ENCODE results near the gene RHPN2. TPM values are rescaled to one million over a fixed set of nuclear protein-coding genes. Genes with fewer than 3 reads are reported as not detected.

RHPN2 gene
- total and polyA plus RNA-seq, 2 donors (not counting 3 experiments of a cell fraction or from before 2014, with no cell fraction given) = 2.3 to 2.7 TPM

- POLR2A ChIA-PET = interaction anchor here (0.7 to 1.4 kb wide), 2 partner anchors 47 to 108 kb away, joined by 4 read pairs; no protein-coding TSS in a partner anchor
- FAIRE-seq = peak; percentile 92
Observed at GRCh38 chr19:33080761-33081681, 16.3 kb upstream of the RHPN2 start, which contains the start of gene GPATCH1. TSS of gene GPATCH1 (plus strand) at chr19:33081181. CDS start at chr19:33081194, 13 bp downstream.

GRCh38 chr19:33075519-33075918 lies 10.8 kb upstream of the RHPN2 start:
- ChIA-PET POLR2A (no interaction called here), CTCF (interaction anchor here (1.9 kb wide), 1 partner anchor 99 kb away, joined by 6 read pairs; no protein-coding TSS in a partner anchor)

More at GRCh38 chr19:33080761-33081681, 16.3 kb upstream of the RHPN2 start, which contains the start of gene GPATCH1:
- TF ChIP-seq JUN (IDR thresholded peaks at IDR 0.05; ENCODE audit: borderline replicate concordance, insufficient read depth, insufficient read length, low read depth) (no peak), MAX (IDR thresholded peaks at IDR 0.05; ENCODE audit: insufficient read depth, insufficient read length) (no peak), GATA2 (IDR thresholded peaks at IDR 0.05; ENCODE audit: insufficient read depth, insufficient read length, low read depth, low read length) (no peak), POLR2A (IDR thresholded peaks at IDR 0.05; ENCODE audit: low read depth, low read length) (peak; percentile 68), POLR2AphosphoS5 (IDR thresholded peaks at IDR 0.05; ENCODE audit: insufficient read depth, low read depth, low read length) (peak; percentile 81), EZH2 (IDR thresholded peaks at IDR 0.05; ENCODE audit: borderline replicate concordance, low read depth, low read length, severe bottlenecking) (no peak)
- Histone ChIP-seq H3K27ac (ENCODE audit: insufficient read depth, low read depth, low read length) (peak within 1 kb of the TSS; percentile 14), H3K9me1 (replicated peaks; ENCODE audit: control insufficient read depth, extremely low read depth, insufficient read depth, low read length) (no peaks in the 10 kb centered on the region), H3K4me1 (ENCODE audit: control insufficient read depth, extremely low read depth, insufficient read depth, low read length) (peaks cover 9% of the 10 kb centered on the region), H3K9ac (replicated peaks; ENCODE audit: extremely low read depth, insufficient read depth, low read length) (peak within 1 kb of the TSS; percentile 81), H3K9me3 (replicated peaks; ENCODE audit: control insufficient read depth, insufficient read depth, low read length) (no peaks in the 10 kb centered on the region), H3K27me3 (ENCODE audit: control insufficient read depth in 2 of 2, insufficient read depth in 2 of 2, low read length in 2 of 2) (no peaks in the 10 kb centered on the region), H3K36me3 (ENCODE audit: control insufficient read depth in 2 of 2, extremely low read depth in 1 of 2, insufficient read depth in 2 of 2, low read length in 2 of 2) (no peaks in the 10 kb centered on the region), H3K79me2 (ENCODE audit: control insufficient read depth, insufficient read depth, low read length) (peaks cover 13% of the 10 kb centered on the region), H4K20me1 (replicated peaks; ENCODE audit: control insufficient read depth, extremely low read depth, insufficient read depth, low read length) (no peaks in the 10 kb centered on the region), H3K4me2 (ENCODE audit: insufficient read depth, low read length) (peak within 1 kb of the TSS; percentile 91), H3K4me3 (replicated peaks in 1 of 3; ENCODE audit: insufficient read depth in 1 of 3, low read depth in 1 of 3, low read length in 3 of 3) (peak within 1 kb of the TSS; percentile 79 to 89 (median 88)), H2AFZ (ENCODE audit: low read depth, low read length) (peak within 1 kb of the TSS; percentile 87)
- dilution Hi-C loops (cut with MboI; ENCODE audit: extremely low pct_ligation_motif_present, low sequenced_read_pairs) = no loop called here
- DNase-seq (ENCODE audit: low read depth, low spot score) = peak; percentile 87
- CTCF ChIA-PET = interaction anchor here (0.9 to 1.1 kb wide), 2 partner anchors 96 to 105 kb away, joined by 3 to 7 read pairs; no protein-coding TSS in a partner anchor
- intact Hi-C loops (cut with micrococcal nuclease) = loop anchor here (1.0 to 10.0 kb wide), 3 partner anchors 16 to 106 kb away; partner anchors contain the start of genes CEP89, FAAP24 and RHPN2
- BruUV-seq (replicated peaks) = TSS peak; percentile 26

More at GRCh38 chr19:33075519-33075918, 10.8 kb upstream of the RHPN2 start:
- no peaks in the 10 kb centered on the region for H3K9me1 ChIP-seq (replicated peaks; ENCODE audit: control insufficient read depth, extremely low read depth, insufficient read depth, low read length)
- H4K20me1 ChIP-seq (replicated peaks; ENCODE audit: control insufficient read depth, extremely low read depth, insufficient read depth, low read length) = no peaks in the 10 kb centered on the region
- TF ChIP-seq POLR2A (IDR thresholded peaks at IDR 0.05; ENCODE audit: low read depth, low read length) = no peak
- no peak for TF ChIP-seq FOS (IDR thresholded peaks at IDR 0.05; ENCODE audit: borderline replicate concordance, insufficient read depth, low read length)
- no peak for TF ChIP-seq EZH2 (IDR thresholded peaks at IDR 0.05; ENCODE audit: borderline replicate concordance, low read depth, low read length, severe bottlenecking)
- no peak for TF ChIP-seq MYC (IDR thresholded peaks at IDR 0.05; ENCODE audit: low read depth, low read length)
- TF ChIP-seq POLR2AphosphoS5 (IDR thresholded peaks at IDR 0.05; ENCODE audit: insufficient read depth, low read depth, low read length) = no peak
- TF ChIP-seq GATA2 (IDR thresholded peaks at IDR 0.05; ENCODE audit: insufficient read depth, insufficient read length, low read depth, low read length) = no peak
- no peak for TF ChIP-seq MAX (IDR thresholded peaks at IDR 0.05; ENCODE audit: insufficient read depth, insufficient read length)
- TF ChIP-seq JUN (IDR thresholded peaks at IDR 0.05; ENCODE audit: borderline replicate concordance, insufficient read depth, insufficient read length, low read depth) = no peak
- TF ChIP-seq CTCF (IDR thresholded peaks at IDR 0.05; ENCODE audit: extremely low read depth in 1 of 2, insufficient read depth in 1 of 2, low read depth in 1 of 2, low read length in 2 of 2) = no peak
- no peaks in the 10 kb centered on the region for H3K4me1 ChIP-seq (ENCODE audit: control insufficient read depth, extremely low read depth, insufficient read depth, low read length)
- no peaks in the 10 kb centered on the region for H3K79me2 ChIP-seq (ENCODE audit: control insufficient read depth, insufficient read depth, low read length)
- no peaks in the 10 kb centered on the region for H3K9me3 ChIP-seq (replicated peaks; ENCODE audit: control insufficient read depth, insufficient read depth, low read length)
- H3K27me3 ChIP-seq (ENCODE audit: control insufficient read depth in 2 of 2, insufficient read depth in 2 of 2, low read length in 2 of 2) = no peaks in the 10 kb centered on the region
- no peak overlapping the region for H3K4me3 ChIP-seq (replicated peaks in 1 of 3; ENCODE audit: insufficient read depth in 1 of 3, low read depth in 1 of 3, low read length in 3 of 3)
- DNase-seq (ENCODE audit: low read depth, low spot score) = no peak
- H3K9ac ChIP-seq (replicated peaks; ENCODE audit: extremely low read depth, insufficient read depth, low read length) = no peak overlapping the region
- H3K36me3 ChIP-seq (ENCODE audit: control insufficient read depth in 2 of 2, extremely low read depth in 1 of 2, insufficient read depth in 2 of 2, low read length in 2 of 2) = no peaks in the 10 kb centered on the region
- no peak overlapping the region for H3K27ac ChIP-seq (ENCODE audit: insufficient read depth, low read depth, low read length)
- dilution Hi-C loops (cut with MboI; ENCODE audit: extremely low pct_ligation_motif_present, low sequenced_read_pairs) = no loop called here
- intact Hi-C loops (cut with micrococcal nuclease) = no loop called here
- H3K4me2 ChIP-seq (ENCODE audit: insufficient read depth, low read length) = no peak overlapping the region
- FAIRE-seq = no peak
- BruUV-seq (replicated peaks) = no TSS peak
- H2AFZ ChIP-seq (ENCODE audit: low read depth, low read length) = no peak overlapping the region
